ENCODE results near the gene WNT7A.

The WNT7A gene

GRCh38 chr3:13841826-13842225, 38.0 kb downstream of the WNT7A start:
- no peak for ATAC-seq (replicated peaks)
- Mint-ChIP-seq H3K27ac (no peak overlapping the region), H3K4me3 (no peak overlapping the region), H3K36me3 (no peaks in the 10 kb centered on the region), H3K27me3 (peaks cover 0 to 3% of the 10 kb centered on the region in 2 donors), H3K9me3 (no peaks in the 10 kb centered on the region), H3K4me1 (no peaks in the 10 kb centered on the region)
- DNase-seq = no peak

DNA sequence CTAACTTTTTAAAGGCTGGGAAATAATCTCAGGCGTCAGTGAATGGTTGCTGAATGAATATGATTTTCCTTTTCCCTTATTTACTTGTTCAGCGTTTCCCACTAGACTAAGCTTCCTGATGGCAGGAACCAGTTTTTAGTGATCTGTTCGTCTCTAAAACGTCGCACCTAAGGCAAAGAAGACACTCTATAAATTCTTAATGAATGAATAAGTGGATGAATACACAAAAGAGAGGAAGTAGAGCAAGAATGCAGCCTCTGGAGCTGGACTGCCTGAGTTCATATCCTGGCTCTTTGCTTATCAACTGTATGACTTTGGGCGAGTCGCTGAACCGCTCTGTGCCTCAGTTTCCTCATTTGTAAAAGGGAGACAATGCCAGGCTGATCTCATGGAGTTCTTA, 38.7 kb downstream of the WNT7A start:
- no peaks in the 10 kb centered on the region for H3K9me3 Mint-ChIP-seq
- H3K4me3 Mint-ChIP-seq = no peak overlapping the region
- peaks cover 0 to 8% of the 10 kb centered on the region in 2 donors for H3K27me3 Mint-ChIP-seq
- DNase-seq = no peak
- no peak for ATAC-seq (replicated peaks)
- H3K36me3 Mint-ChIP-seq = no peaks in the 10 kb centered on the region
- H3K4me1 Mint-ChIP-seq = no peaks in the 10 kb centered on the region
- H3K27ac Mint-ChIP-seq = no peak overlapping the region

DNA sequence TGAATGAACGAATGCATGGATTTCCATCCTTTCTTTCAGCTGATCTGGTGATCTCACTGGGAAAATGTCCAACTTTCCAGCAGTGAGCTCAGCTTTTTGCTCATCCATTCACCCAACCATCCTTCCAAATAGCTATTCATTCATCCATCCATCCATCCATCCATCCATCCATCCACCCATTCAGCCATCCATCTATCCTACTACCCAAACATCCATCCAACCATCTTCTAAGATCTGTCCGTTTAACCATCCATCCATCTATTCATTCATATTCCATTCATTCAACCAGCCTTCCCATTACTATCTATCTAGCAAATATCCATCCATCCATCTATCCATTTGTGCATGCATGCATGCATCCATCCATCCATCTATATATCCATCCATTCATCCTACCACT, 39.4 kb downstream of the WNT7A start:
- H3K4me1 Mint-ChIP-seq = no peaks in the 10 kb centered on the region

DNA sequence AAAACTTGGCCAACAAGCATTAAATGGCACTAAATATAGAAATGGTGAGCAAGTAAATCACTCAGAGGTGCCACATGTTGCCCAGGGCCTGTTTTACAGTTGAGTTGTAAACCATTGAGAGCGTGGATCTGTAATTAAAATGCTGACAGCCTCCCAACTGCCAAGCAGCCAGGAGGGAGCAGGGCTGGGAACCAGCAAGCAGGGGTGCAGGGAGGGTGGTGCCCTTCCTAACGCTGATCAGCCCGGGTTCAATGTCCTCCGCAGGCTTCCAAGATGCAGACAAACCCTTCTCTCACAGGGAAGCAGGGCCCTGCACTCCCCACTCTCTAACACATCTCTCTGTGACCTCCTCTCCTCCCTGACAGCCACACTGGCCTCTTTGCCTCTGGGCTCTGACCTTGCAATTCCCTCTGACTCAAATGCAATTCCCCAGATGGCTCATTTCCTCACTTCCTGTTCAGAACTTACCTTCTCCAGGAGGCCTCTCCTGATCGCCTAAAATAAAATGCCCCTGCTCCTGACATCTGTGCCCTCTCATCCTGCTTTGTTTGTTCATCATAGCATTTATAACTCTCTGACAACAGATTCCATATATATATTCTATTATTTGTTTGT, 40.0 kb downstream of the WNT7A start:
- H3K27me3 Mint-ChIP-seq = peaks cover 3 to 14% of the 10 kb centered on the region in 2 donors
- DNase-seq (no peak), ATAC-seq (replicated peaks) (no peak)
- H3K4me1 Mint-ChIP-seq = no peaks in the 10 kb centered on the region
- H3K27ac Mint-ChIP-seq = no peak overlapping the region
- no peaks in the 10 kb centered on the region for H3K36me3 Mint-ChIP-seq
- no peaks in the 10 kb centered on the region for H3K9me3 Mint-ChIP-seq
- no peak overlapping the region for H3K4me3 Mint-ChIP-seq

More for the DNA sequence above, 39.4 kb downstream of the WNT7A start:
- no peak for ATAC-seq (replicated peaks)
- Mint-ChIP-seq H3K27ac (no peak overlapping the region), H3K9me3 (no peaks in the 10 kb centered on the region), H3K36me3 (no peaks in the 10 kb centered on the region), H3K4me3 (no peak overlapping the region), H3K27me3 (peaks cover 0 to 10% of the 10 kb centered on the region in 2 donors)
- no peak for DNase-seq

DNA sequence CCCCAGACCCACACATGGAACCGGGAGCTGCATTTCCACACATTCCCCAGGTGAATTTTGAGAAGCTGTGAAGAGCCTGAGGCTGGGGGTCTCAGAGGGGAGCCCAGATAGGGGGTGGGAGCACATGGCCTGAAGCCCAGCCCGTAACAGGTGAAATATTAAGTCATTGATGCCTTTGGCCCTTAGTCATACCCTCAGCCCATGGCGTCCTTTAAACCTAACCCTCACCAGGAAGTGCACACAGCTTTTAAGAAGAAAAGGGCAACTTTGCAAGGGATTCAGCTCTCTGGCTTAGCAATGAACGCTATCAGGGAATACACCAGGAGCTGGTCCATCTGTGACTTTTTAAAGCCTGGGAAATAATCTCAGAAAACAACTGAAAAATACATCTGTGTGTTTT, 40.6 kb downstream of the WNT7A start:
- Mint-ChIP-seq H3K27ac (no peak overlapping the region), H3K4me1 (no peaks in the 10 kb centered on the region), H3K36me3 (no peaks in the 10 kb centered on the region), H3K4me3 (no peak overlapping the region), H3K27me3 (peaks cover 9 to 16% of the 10 kb centered on the region in 2 donors), H3K9me3 (no peaks in the 10 kb centered on the region)
- DNase-seq (no peak), ATAC-seq (replicated peaks) (no peak)

GRCh38 chr3:13838421-13838820, 41.5 kb downstream of the WNT7A start:
- ATAC-seq (replicated peaks) (no peak), DNase-seq (no peak)
- no peak overlapping the region for H3K4me3 Mint-ChIP-seq
- no peaks in the 10 kb centered on the region for H3K36me3 Mint-ChIP-seq
- H3K9me3 Mint-ChIP-seq = no peaks in the 10 kb centered on the region
- H3K27ac Mint-ChIP-seq = no peak overlapping the region
- H3K4me1 Mint-ChIP-seq = no peaks in the 10 kb centered on the region
- H3K27me3 Mint-ChIP-seq = peaks cover 12 to 19% of the 10 kb centered on the region in 2 donors

DNA sequence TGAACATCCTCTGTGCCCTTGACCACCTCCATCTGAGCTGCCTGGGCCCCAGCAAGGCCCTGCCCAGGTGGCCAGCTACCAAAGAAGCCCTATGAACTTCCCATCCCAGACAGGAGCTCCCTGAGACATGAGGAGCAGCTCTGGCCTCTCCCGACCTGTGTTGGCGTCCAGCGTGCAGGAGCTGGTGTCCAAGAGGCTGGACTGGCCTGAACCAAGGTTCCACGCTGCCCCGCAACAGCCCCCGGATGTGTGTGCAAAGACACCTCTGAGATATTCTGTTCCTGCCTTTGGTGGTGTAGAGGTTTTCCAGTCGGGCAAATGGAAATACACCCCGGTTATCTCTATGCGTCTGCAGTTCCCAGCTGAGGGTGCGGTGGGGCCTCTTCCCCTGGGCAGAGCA, 42.1 kb downstream of the WNT7A start:
- Mint-ChIP-seq H3K9me3 (no peaks in the 10 kb centered on the region), H3K27ac (no peak overlapping the region), H3K36me3 (no peaks in the 10 kb centered on the region), H3K4me3 (no peak overlapping the region), H3K4me1 (no peaks in the 10 kb centered on the region), H3K27me3 (peaks cover 17 to 26% of the 10 kb centered on the region in 2 donors)
- ATAC-seq (replicated peaks) (no peak), DNase-seq (no peak)

- no peaks in the 10 kb centered on the region for H3K4me1 Mint-ChIP-seq
- H3K36me3 Mint-ChIP-seq = no peaks in the 10 kb centered on the region
- no peak overlapping the region for H3K27ac Mint-ChIP-seq
- H3K4me3 Mint-ChIP-seq = no peak overlapping the region
- ATAC-seq (replicated peaks) = no peak
- H3K27me3 Mint-ChIP-seq = peaks cover 24 to 32% of the 10 kb centered on the region in 2 donors
- peaks cover 3 to 5% of the 10 kb centered on the region in 2 donors for H3K9me3 Mint-ChIP-seq
- no peak for DNase-seq
These were observed 42.9 kb downstream of the WNT7A start for GRCh38 chr3:13836658-13837587.

- H3K27ac Mint-ChIP-seq = no peak overlapping the region
- ATAC-seq (replicated peaks) (no peak), DNase-seq (no peak)
- no peaks in the 10 kb centered on the region for H3K36me3 Mint-ChIP-seq
- H3K4me3 Mint-ChIP-seq = no peak overlapping the region
- H3K4me1 Mint-ChIP-seq = no peaks in the 10 kb centered on the region
- peaks cover 3 to 5% of the 10 kb centered on the region in 2 donors for H3K9me3 Mint-ChIP-seq
- peaks cover 28 to 43% of the 10 kb centered on the region in 2 donors for H3K27me3 Mint-ChIP-seq
These were observed 44.6 kb downstream of the WNT7A start for GRCh38 chr3:13835246-13835645.

DNA sequence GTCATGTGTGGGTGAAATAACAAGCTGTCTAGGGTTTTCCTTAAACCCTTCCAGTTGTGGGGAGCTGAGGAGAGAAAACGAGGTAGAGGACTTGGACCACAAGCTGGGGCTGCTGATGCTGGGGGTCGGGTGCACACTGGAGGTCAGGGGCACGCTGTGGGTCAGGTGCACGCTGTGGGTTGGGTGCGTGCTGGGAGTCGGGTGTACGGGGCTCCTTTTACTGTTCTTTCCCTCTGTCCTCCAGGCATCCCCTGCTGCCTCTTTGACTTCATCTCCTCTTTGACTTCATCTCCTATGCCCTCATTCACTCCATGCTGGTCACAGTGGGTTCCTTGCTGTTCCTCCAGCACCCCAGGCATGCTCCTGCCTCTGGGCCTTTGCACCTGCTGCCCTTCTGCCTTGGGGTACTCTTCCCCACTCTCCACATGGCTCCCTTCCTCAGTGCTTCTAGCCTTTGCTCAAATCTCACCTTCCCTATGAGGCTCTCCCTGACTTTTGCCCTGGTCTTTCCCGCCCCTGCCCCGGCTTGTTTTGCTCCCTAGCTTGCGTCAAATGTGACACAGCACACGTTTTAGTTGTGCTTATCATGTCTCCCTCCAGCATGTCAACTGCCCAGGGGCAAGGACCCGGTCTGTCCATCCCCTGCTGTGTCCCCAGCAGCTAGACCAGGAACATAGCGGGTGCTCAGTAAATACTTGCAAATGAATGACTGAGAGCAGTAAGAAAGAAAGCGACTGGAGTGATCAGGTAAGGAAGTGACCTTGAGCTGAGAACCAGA, 45.4 kb downstream of the WNT7A start:
- H3K4me1 Mint-ChIP-seq = no peaks in the 10 kb centered on the region
- no peak for ATAC-seq (replicated peaks)
- no peak for DNase-seq
- H3K4me3 Mint-ChIP-seq = no peak overlapping the region
- no peaks in the 10 kb centered on the region for H3K36me3 Mint-ChIP-seq
- H3K9me3 Mint-ChIP-seq = peaks cover 3 to 5% of the 10 kb centered on the region in 2 donors
- peaks cover 28 to 43% of the 10 kb centered on the region in 2 donors for H3K27me3 Mint-ChIP-seq
- no peak overlapping the region for H3K27ac Mint-ChIP-seq

DNA sequence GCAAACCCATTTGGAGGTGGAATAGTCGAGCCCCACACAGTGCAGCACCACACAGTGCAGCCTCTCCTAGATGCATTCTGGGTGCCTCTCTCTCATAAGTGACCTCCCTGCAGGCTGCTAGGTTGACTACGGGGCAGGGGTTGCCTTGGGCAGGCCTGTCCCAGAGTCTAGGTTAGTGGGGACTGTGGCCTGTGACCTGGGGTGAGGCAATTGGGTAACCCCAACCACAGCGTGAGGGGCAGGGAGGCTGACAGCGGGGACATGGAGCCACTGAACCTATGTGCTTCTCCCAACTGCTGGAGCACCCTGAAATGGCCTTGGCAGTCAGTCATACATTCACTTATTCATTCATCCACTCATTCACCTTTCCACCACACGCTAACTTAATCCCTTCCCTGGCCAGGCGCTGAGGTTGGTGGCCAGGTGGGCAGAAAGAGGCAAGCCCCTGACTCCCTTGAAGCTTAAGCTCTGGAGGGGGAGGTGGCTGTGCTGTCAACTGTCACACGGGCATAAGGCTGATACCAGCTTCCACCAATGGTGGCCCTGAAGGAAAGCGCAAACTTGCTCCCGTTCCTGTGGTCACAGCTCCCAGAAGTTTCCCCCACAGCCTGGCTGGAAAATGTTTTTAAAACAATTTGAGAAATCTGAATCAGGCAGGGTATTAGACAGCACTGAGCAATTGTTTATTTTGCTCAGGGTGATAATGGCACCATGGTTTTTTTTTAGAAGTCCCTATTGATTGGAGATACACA, 46.2 kb downstream of the WNT7A start:
- Mint-ChIP-seq H3K9me3 (peaks cover 3 to 5% of the 10 kb centered on the region in 2 donors), H3K27ac (no peak overlapping the region), H3K4me3 (no peak overlapping the region), H3K4me1 (no peaks in the 10 kb centered on the region), H3K36me3 (no peaks in the 10 kb centered on the region), H3K27me3 (peaks cover 28 to 43% of the 10 kb centered on the region in 2 donors)
- DNase-seq (no peak), ATAC-seq (replicated peaks) (no peak)

DNA sequence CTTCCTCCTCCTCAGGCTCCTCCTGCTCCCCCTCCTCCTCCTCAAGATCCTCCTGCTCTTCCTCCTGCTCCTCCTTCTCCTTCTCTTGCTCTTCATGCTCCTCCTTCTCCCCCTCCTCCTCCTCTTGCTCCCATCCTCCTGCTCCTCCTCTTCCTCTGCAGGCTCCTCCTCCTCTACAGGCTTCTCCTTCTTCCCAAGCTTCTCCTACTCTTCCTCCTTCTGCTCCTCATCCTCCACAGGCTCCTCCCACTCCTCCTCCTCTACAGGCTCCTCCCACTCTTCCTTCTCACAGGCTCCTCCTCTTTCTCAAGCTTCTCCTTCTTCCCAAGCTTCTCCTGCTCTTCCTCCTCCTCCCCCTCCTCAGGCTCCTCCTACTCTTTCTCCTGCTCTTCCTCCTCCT, 47.7 kb downstream of the WNT7A start:
- H3K36me3 Mint-ChIP-seq = no peaks in the 10 kb centered on the region
- peaks cover 28 to 43% of the 10 kb centered on the region in 2 donors for H3K27me3 Mint-ChIP-seq
- no peak for DNase-seq
- H3K4me1 Mint-ChIP-seq = no peaks in the 10 kb centered on the region
- H3K27ac Mint-ChIP-seq = no peak overlapping the region
- peaks cover 3 to 5% of the 10 kb centered on the region in 2 donors for H3K9me3 Mint-ChIP-seq
- ATAC-seq (replicated peaks) = no peak
- no peak overlapping the region for H3K4me3 Mint-ChIP-seq

GRCh38 chr3:13831386-13831996, 48.4 kb downstream of the WNT7A start:
- DNase-seq = no peak
- Mint-ChIP-seq H3K27me3 (peaks cover 28 to 40% of the 10 kb centered on the region in 2 donors), H3K4me3 (no peak overlapping the region), H3K27ac (no peak overlapping the region), H3K9me3 (peaks cover 3 to 5% of the 10 kb centered on the region in 2 donors), H3K4me1 (no peaks in the 10 kb centered on the region), H3K36me3 (no peaks in the 10 kb centered on the region)
- no peak for ATAC-seq (replicated peaks)
